ENCODE data around the gene SP4. TPM values are rescaled to one million over a fixed set of nuclear protein-coding genes. Genes with fewer than 3 reads are reported as not detected.

The SP4 gene
- total and polyA plus RNA-seq, 7 donors = 0.60 to 8.7 (median 3.9) TPM

GRCh38 chr7:21495731-21496130 is 67.8 kb downstream of the SP4 start:
- Histone ChIP-seq H3K27me3 (no peaks in the 10 kb centered on the region), H3K4me3 (no peak overlapping the region), H3K27ac (no peak overlapping the region), H3K9me3 (peaks cover 0 to 10% (median 0%) of the 10 kb centered on the region in 4 donors), H3K36me3 (no peaks in the 10 kb centered on the region), H3K4me1 (no peaks in the 10 kb centered on the region)
- intact Hi-C loops (cut with DNase I) = no loop called here
- DNase-seq = no peak
- TF ChIP-seq POLR2A (IDR thresholded peaks at IDR 0.05) (no peak), EP300 (IDR thresholded peaks at IDR 0.05) (no peak), CTCF (IDR thresholded peaks at IDR 0.05) (no peak), POLR2AphosphoS5 (IDR thresholded peaks at IDR 0.05) (no peak)

GRCh38 chr7:21497072-21497471 is 69.2 kb downstream of the SP4 start:
- no peak overlapping the region for H3K4me3 ChIP-seq
- no peak for TF ChIP-seq POLR2A (IDR thresholded peaks at IDR 0.05)
- no peak for TF ChIP-seq POLR2AphosphoS5 (IDR thresholded peaks at IDR 0.05)
- TF ChIP-seq CTCF (IDR thresholded peaks at IDR 0.05) = no peak
- no peak for TF ChIP-seq EP300 (IDR thresholded peaks at IDR 0.05)
- H3K36me3 ChIP-seq = no peaks in the 10 kb centered on the region
- intact Hi-C loops (cut with DNase I) = no loop called here
- peaks cover 0 to 10% (median 0%) of the 10 kb centered on the region in 4 donors for H3K9me3 ChIP-seq
- no peaks in the 10 kb centered on the region for H3K27me3 ChIP-seq
- no peak for DNase-seq
- no peaks in the 10 kb centered on the region for H3K4me1 ChIP-seq
- H3K27ac ChIP-seq = no peak overlapping the region

- Histone ChIP-seq H3K27ac (no peak overlapping the region), H3K4me3 (no peak overlapping the region)
- intact Hi-C loops (cut with DNase I) = loop anchor here (10.0 kb wide), 1 partner anchor 505 kb away; no protein-coding TSS in a partner anchor
These were observed 72.4 kb downstream of the SP4 start for GRCh38 chr7:21500117-21500832.

DNA sequence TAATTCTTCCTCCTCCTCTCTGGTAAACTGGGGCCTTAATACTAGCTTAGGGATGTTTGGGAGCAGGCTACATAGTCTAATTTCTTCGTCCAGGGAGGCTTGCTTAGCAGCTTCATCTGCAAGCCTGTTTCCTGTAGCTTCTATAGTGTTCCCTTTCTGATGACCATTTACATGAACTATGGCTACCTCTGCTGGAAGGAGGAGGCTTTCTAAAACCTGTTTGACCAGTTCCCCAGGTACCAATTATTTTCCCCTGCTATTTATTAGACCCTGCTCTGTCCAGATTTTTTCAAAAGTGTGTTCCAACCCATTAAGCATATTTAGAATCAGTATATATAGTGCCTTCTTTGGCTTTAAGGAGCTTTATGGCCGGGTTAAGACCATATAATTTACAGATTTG is 76.1 kb downstream of the SP4 start:
- no peak overlapping the region for H3K27ac ChIP-seq
- H3K4me3 ChIP-seq = no peak overlapping the region
- 62 to 89% methylated on average over 2 of the region's 2 CpGs for WGBS, 2 donors
- no peaks in the 10 kb centered on the region for H3K36me3 ChIP-seq
- no peaks in the 10 kb centered on the region for H3K9me3 ChIP-seq
- no peaks in the 10 kb centered on the region for H3K4me1 ChIP-seq
- DNase-seq = no peak
- H3K27me3 ChIP-seq = no peaks in the 10 kb centered on the region
- TF ChIP-seq EP300 (IDR thresholded peaks at IDR 0.05) = no peak
- no peak for TF ChIP-seq POLR2AphosphoS5 (IDR thresholded peaks at IDR 0.05)
- no peak for TF ChIP-seq POLR2A (IDR thresholded peaks at IDR 0.05)
- no peak for TF ChIP-seq CTCF (IDR thresholded peaks at IDR 0.05)
- intact Hi-C loops (cut with DNase I) = loop anchor here (10.0 kb wide), 1 partner anchor 501 kb away; no protein-coding TSS in a partner anchor

More at GRCh38 chr7:21500117-21500832, 72.4 kb downstream of the SP4 start:
- no peaks in the 10 kb centered on the region for H3K36me3 ChIP-seq
- no peak for DNase-seq
- 83 to 87% methylated on average over 6 of the region's 6 CpGs for WGBS, 2 donors
- TF ChIP-seq POLR2A (IDR thresholded peaks at IDR 0.05) = no peak
- TF ChIP-seq POLR2AphosphoS5 (IDR thresholded peaks at IDR 0.05) = no peak
- TF ChIP-seq EP300 (IDR thresholded peaks at IDR 0.05) = no peak
- TF ChIP-seq CTCF (IDR thresholded peaks at IDR 0.05) = no peak
- H3K9me3 ChIP-seq = peaks cover 0 to 2% (median 0%) of the 10 kb centered on the region in 4 donors
- H3K27me3 ChIP-seq = no peaks in the 10 kb centered on the region
- H3K4me1 ChIP-seq = no peaks in the 10 kb centered on the region

Data from sigmoid colon (tissue), 7 donors.